Measurements from ENCODE around the gene LIN7A. TPM values are rescaled to one million over a fixed set of nuclear protein-coding genes. Genes with fewer than 3 reads are reported as not detected.

LIN7A gene
- total RNA-seq, 4 donors from 2014 or later = 5.3 to 9.3 (median 5.6) TPM

DNA sequence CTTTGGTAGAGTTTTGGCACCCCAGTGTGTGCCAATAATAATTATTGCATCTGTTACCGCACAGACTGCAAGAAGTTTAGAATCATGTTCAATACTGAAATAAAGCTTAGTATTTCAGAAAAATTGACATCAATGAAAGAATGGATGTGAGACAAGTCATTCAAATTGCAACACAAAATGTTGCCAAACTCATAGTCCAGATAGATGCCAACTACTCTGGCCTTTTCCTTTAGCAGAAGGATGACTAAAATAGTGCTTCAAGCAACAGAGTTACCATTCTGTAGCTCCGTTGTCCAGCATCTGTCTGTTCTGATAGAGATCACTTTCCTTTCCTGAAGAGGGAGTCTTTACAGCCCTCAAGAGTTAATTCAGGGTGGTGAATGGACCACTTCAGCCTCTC lies 77.5 kb downstream of the LIN7A start:
- DNase-seq (ENCODE audit: extremely low spot score) = no peak
- Histone ChIP-seq H3K4me3 (no peak overlapping the region), H3K36me3 (no peaks in the 10 kb centered on the region), H3K4me1 (peaks cover 0 to 8% (median 0%) of the 10 kb centered on the region in 4 donors), H3K27ac (replicated peaks in 1 of 4) (no peak overlapping the region), H3K9me3 (no peaks in the 10 kb centered on the region), H3K27me3 (no peaks in the 10 kb centered on the region)
- WGBS = 80% methylated on average over 2 of the region's 2 CpGs
- intact Hi-C loops (cut with DNase I) = no loop called here
- TF ChIP-seq POLR2A (IDR thresholded peaks at IDR 0.05; ENCODE audit: low read depth) = no peak
- TF ChIP-seq, protein P1, sequence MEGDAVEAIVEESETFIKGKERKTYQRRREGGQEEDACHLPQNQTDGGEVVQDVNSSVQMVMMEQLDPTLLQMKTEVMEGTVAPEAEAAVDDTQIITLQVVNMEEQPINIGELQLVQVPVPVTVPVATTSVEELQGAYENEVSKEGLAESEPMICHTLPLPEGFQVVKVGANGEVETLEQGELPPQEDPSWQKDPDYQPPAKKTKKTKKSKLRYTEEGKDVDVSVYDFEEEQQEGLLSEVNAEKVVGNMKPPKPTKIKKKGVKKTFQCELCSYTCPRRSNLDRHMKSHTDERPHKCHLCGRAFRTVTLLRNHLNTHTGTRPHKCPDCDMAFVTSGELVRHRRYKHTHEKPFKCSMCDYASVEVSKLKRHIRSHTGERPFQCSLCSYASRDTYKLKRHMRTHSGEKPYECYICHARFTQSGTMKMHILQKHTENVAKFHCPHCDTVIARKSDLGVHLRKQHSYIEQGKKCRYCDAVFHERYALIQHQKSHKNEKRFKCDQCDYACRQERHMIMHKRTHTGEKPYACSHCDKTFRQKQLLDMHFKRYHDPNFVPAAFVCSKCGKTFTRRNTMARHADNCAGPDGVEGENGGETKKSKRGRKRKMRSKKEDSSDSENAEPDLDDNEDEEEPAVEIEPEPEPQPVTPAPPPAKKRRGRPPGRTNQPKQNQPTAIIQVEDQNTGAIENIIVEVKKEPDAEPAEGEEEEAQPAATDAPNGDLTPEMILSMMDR (IDR thresholded peaks at IDR 0.05) = no peak
- TF ChIP-seq POLR2AphosphoS5 (IDR thresholded peaks at IDR 0.05) = no peak
- no peak for TF ChIP-seq EP300 (IDR thresholded peaks at IDR 0.05)

DNA sequence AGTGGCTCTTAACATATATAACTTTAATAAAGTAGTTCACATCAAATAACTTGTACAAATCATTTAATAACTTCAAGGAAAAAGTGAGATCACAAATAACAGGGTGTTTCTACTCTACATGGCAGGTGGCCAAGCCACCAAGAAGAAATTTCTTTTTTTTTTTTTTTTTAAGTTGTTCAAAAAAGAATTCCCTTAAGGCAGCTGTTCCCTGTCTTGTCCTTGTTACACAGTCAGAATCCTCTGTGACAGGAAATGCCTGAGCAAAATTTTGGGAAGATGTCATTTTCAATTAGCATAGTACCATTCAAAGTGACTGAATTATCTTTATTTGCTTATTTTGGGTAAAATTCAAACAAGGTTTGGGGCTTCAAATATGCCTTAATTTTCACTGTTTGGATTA lies 79.4 kb downstream of the LIN7A start:
- no peak overlapping the region for H3K4me3 ChIP-seq
- TF ChIP-seq POLR2AphosphoS5 (IDR thresholded peaks at IDR 0.05) (no peak), EP300 (IDR thresholded peaks at IDR 0.05) (no peak), POLR2A (IDR thresholded peaks at IDR 0.05; ENCODE audit: low read depth) (no peak)
- TF ChIP-seq, protein P1 (IDR thresholded peaks at IDR 0.05) = no peak
- DNase-seq (ENCODE audit: extremely low spot score) = no peak
- H3K4me1 ChIP-seq = no peaks in the 10 kb centered on the region
- no peaks in the 10 kb centered on the region for H3K27me3 ChIP-seq
- no peak overlapping the region for H3K27ac ChIP-seq (replicated peaks in 1 of 4)
- no peaks in the 10 kb centered on the region for H3K9me3 ChIP-seq
- no peaks in the 10 kb centered on the region for H3K36me3 ChIP-seq
- intact Hi-C loops (cut with DNase I) = no loop called here

DNA sequence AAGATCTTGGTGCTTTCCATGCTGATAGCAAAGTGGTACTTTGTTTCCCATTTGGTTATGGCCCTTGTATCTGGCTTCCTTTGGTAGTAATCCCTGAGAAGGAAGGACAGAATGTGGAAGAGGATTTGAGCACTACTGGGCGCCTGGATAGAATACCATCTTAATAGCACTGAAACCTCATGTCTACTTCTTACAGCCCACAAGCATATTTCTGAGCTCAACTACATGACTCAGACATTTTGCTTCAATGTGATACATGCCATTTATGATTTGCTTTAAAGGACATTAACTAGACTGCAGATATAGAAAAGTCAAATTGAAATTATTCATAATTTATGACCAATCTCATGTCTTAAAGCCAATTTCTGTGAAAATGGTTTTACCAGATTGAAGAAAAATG lies 80.4 kb downstream of the LIN7A start:
- no peak for DNase-seq (ENCODE audit: extremely low spot score)
- H3K27ac ChIP-seq (replicated peaks in 1 of 4) = no peak overlapping the region
- H3K36me3 ChIP-seq = no peaks in the 10 kb centered on the region
- H3K4me1 ChIP-seq = no peaks in the 10 kb centered on the region
- WGBS = 94% methylated on average over 1 of the region's 1 CpG
- intact Hi-C loops (cut with DNase I) = no loop called here
- H3K27me3 ChIP-seq = no peaks in the 10 kb centered on the region
- no peaks in the 10 kb centered on the region for H3K9me3 ChIP-seq
- TF ChIP-seq, protein P1 (IDR thresholded peaks at IDR 0.05) = no peak
- TF ChIP-seq POLR2A (IDR thresholded peaks at IDR 0.05; ENCODE audit: low read depth) (no peak), EP300 (IDR thresholded peaks at IDR 0.05) (no peak), POLR2AphosphoS5 (IDR thresholded peaks at IDR 0.05) (no peak)
- H3K4me3 ChIP-seq = no peak overlapping the region

DNA sequence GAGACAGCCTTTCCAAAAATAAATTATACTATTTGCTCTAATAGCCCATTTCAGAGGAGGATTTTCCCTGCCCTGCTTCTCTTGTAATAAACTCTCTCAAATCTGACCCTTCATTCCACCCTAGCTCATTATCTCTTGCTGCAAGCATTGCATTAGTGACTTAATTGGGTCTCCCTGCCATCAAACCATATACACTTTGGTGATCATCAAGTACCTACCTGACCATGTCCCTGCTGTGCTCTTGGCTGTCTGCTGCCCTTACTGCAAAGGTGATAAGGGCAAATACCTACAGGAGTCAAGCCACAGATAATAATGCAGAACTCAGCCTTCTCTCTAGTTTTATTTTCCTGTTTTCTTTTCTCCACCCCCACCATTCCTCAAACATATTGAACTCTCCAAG lies 88.4 kb downstream of the LIN7A start:
- H3K27ac ChIP-seq (replicated peaks in 1 of 4) = no peak overlapping the region
- no peaks in the 10 kb centered on the region for H3K9me3 ChIP-seq
- intact Hi-C loops (cut with DNase I) = loop anchor here (10.0 kb wide), 1 partner anchor 105 kb away; no protein-coding TSS in a partner anchor
- H3K4me1 ChIP-seq = no peaks in the 10 kb centered on the region
- H3K27me3 ChIP-seq = no peaks in the 10 kb centered on the region
- no peak for TF ChIP-seq POLR2A (IDR thresholded peaks at IDR 0.05; ENCODE audit: low read depth)
- no peak for DNase-seq (ENCODE audit: extremely low spot score)
- H3K4me3 ChIP-seq = no peak overlapping the region
- no peaks in the 10 kb centered on the region for H3K36me3 ChIP-seq

DNA sequence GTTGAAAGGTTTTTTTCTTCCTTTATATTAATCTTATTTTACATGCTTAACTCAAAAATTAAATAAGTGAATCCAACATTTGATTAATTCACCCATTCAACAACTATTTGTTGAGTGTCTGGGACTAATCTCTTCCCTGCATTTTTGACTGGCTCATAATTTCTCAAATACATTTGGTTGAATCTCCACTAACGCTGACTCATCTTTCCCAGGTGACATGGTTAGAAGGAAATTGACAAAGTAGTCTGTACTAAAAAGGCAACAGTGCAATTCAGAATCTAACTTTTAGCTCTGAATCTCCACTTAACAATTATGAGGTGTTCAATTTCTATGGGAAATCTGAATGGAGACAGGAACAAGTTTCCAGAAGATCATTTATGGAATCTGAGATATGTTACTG lies 88.9 kb downstream of the LIN7A start:
- WGBS = 80% methylated on average over 1 of the region's 1 CpG

More for the DNA sequence above, 88.9 kb downstream of the LIN7A start:
- Histone ChIP-seq H3K9me3 (no peaks in the 10 kb centered on the region), H3K27ac (replicated peaks in 1 of 4) (no peak overlapping the region), H3K4me1 (no peaks in the 10 kb centered on the region), H3K36me3 (no peaks in the 10 kb centered on the region), H3K4me3 (no peak overlapping the region), H3K27me3 (no peaks in the 10 kb centered on the region)
- intact Hi-C loops (cut with DNase I) = loop anchor here (10.0 kb wide), 1 partner anchor 106 kb away; no protein-coding TSS in a partner anchor
- TF ChIP-seq EP300 (IDR thresholded peaks at IDR 0.05) = no peak
- no peak for TF ChIP-seq POLR2A (IDR thresholded peaks at IDR 0.05; ENCODE audit: low read depth)
- TF ChIP-seq, protein P1 (IDR thresholded peaks at IDR 0.05) = no peak
- no peak for TF ChIP-seq POLR2AphosphoS5 (IDR thresholded peaks at IDR 0.05)
- no peak for DNase-seq (ENCODE audit: extremely low spot score)

Data from esophagus muscularis mucosa (tissue), 4 donors.